ENCODE data around the gene PCDHB3.
"Not testable (repeated sequence)": the region's sequence is repeated elsewhere in the genome, so short reads cannot be mapped to it uniquely, and the experiment has no call there.

GRCh38 chr5:141102471-141102870, 2.2 kb downstream of the PCDHB3 start:
- TF ChIP-seq CTCF (IDR thresholded peaks at IDR 0.05; ENCODE audit: low read length); EZH2 (optimal IDR thresholded peaks at IDR 0.05; ENCODE audit: low read depth, low read length); EZH2phosphoT487 (IDR thresholded peaks at IDR 0.05; ENCODE audit: low read length): not testable (repeated sequence)

Data from MM.1S (cell line).